Femur (tissue), 1 donor: ENCODE results near the gene HOXC10.

Source experiments
- DNase-seq: peaks from one replicate; pipeline ENCODE4 v3.0.0-alpha.2; 2017

HOXC10 gene

GRCh38 chr12:53977596-53978445 lies 7.1 kb upstream of the HOXC10 start:
- DNase-seq: no peak

- no peak for DNase-seq
These were observed 6.2 kb upstream of the HOXC10 start for GRCh38 chr12:53978477-53979356.

DNA sequence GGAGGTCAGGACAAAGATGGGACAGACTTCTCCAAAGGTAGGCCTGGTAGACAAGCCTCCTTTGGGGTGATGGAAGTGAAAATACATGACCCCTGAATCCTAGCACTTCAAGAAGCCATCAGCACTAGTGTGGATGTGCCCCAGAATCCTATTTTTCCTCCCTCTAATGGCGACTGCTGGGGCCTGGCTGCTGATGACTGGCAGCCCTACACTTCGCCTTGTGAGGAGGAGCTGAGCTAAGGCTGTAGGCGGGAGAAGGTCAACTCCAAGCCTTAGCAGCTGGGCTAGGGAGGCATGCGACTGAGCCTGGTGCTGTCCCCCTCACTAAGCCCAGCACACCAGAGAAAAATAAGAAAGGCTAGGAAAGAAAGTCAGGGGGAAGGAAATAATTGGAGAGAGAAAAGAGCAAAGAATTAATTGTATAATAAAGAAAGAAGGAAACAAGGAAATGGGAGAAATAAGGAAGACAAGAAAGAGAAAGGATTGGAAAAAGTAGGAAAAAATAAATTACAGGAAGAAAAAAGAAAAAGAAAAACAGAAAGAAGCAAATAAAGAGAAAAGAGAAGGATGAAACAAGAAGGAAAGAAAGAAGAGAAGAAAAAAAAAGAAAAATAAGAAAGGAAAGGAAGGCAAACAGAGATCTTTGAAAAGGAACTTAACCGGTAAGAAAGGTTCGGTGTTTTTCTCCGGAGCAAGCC lies 4.7 kb upstream of the HOXC10 start:
- DNase-seq: no peak

- DNase-seq: no peak
These were observed 4.0 kb upstream of the HOXC10 start for GRCh38 chr12:53980802-53981496.

GRCh38 chr12:53981634-53982565 lies 3.0 kb upstream of the HOXC10 start:
- DNase-seq: no peak

GRCh38 chr12:53982648-53983567 lies 2.0 kb upstream of the HOXC10 start:
- DNase-seq: no peak

GRCh38 chr12:53983568-53983949 lies 1.4 kb upstream of the HOXC10 start:
- DNase-seq: no peak

DNA sequence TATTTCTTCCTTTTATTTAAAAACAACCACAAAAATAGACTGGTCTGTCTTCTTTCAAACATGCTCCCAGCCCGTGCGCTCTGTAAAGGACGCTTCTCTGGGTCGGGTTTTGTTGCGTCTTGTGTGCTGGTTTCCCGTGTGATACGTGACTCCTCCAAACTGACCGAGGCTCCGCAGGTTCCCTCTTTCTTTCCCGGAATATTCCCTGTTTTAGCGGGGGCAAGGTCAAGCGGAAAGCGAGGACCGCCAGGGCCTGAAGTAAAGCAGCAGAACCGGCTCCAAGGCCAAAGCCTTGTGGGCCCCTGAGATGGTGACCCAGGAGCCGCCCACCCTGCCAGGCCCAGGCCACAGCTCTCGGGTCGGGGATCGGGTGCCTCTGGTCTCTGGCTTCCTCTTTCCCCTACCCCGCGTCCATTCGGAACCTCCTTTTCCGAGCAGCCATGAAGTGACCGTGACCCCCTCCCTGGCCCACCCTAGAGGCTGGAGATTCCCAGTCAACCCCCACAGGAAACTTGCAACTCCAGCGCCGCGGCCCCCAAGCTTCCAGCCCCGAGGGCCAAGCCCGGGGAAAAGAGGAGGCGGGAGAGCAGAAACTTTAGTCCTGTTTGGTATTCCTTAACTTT lies 885 bp upstream of the HOXC10 start:
- DNase-seq: no peak

DNA sequence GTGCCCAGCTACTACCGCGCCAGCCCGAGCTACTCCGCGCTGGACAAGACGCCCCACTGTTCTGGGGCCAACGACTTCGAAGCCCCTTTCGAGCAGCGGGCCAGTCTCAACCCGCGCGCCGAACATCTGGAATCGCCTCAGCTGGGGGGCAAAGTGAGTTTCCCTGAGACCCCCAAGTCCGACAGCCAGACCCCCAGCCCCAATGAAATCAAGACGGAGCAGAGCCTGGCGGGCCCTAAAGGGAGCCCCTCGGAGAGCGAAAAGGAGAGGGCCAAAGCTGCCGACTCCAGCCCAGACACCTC lies 697 bp downstream of the HOXC10 start:
- no peak for DNase-seq

GRCh38 chr12:53985994-53986685 lies 1.2 kb downstream of the HOXC10 start:
- no peak for DNase-seq

DNA sequence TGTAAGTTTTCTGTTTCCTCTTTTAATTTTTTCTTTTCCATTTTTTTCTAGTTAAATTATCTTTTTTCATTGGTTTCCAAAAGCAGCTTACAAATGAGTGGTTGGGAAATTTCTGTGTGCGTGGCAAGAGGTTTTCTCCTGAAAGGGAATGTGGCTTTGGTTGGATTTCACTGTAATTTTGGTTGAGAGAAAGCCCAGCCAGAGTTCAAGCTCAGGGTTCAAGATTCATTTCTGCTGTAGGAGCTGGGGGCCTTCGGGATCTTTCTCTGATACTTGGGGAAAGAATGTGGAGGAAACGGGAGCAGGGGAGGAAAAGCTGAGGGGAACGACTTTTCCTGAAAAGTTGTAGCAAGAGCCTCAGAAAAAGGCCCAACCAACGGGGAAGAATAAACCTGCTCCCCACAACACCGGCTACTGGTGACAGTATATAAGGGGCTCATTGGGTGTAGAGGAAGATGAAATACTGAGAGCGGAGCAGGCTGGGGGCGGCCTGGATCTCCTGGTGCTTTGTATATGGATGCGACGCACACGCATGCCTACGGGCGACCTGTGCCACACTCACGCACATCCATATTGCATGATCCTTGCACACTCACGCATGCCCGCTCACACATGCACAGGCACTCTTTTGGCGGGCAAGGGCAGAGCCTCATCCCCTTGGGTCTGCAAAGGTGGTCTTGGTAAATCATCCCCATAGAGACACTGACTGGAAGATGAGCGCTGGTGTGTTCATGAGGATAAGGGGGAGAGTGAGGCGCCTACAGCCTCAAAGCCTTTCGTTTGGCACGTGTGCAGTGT lies 1.9 kb downstream of the HOXC10 start:
- DNase-seq: no peak

DNA sequence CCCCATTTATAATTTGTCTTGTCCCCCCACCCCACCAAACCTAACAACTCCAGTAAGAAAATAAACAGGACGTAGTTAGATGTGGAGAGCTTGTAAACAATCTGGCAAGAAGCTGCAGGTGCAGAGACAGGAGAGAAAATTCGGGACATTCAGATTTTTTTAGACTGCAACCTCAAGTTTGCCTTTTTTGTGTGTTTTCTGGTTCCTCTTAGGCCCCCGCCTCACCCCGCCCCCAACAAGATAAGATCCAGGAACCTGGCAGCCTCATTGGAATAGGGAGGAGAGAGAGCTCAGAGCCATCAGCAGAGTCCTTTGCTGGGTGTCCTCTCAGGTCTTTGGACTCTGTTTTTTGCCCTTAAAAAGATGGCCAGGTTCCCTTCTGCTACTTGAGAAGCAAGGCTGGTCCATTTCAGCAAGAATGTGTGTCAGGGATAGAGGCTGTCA lies 2.9 kb downstream of the HOXC10 start:
- DNase-seq: no peak

DNA sequence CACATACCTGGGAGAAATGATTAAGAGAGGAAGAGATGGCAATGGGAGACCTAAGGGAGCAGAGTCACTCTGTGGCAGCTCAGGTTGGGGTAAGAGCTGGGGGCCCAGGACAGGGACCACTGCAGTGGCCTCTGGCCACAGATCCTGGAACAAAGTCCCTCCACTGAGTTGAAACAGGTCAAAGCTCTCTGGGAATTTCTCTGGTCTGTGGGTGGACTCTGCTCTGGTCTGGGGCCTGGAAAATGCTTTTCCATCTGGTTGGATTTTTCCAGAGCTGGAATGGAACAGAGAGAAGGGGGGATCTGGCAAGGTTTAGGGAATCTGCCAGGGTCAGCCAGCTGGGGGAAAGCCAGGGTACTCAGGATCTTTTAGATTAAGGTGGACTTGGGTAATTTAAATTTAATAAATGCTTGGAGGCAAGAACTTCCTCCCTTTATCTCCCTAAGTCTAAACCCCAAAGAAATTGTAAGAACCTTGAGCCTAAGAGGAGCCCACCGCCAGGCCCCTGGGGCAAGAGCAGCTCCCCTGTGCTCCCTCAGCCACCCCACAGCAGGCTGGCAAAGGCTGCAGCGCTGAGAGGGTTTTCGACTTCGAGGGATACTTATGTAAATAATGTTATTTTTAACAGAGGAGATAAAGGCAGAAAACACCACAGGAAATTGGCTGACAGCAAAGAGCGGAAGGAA lies 3.7 kb downstream of the HOXC10 start:
- DNase-seq: no peak

DNA sequence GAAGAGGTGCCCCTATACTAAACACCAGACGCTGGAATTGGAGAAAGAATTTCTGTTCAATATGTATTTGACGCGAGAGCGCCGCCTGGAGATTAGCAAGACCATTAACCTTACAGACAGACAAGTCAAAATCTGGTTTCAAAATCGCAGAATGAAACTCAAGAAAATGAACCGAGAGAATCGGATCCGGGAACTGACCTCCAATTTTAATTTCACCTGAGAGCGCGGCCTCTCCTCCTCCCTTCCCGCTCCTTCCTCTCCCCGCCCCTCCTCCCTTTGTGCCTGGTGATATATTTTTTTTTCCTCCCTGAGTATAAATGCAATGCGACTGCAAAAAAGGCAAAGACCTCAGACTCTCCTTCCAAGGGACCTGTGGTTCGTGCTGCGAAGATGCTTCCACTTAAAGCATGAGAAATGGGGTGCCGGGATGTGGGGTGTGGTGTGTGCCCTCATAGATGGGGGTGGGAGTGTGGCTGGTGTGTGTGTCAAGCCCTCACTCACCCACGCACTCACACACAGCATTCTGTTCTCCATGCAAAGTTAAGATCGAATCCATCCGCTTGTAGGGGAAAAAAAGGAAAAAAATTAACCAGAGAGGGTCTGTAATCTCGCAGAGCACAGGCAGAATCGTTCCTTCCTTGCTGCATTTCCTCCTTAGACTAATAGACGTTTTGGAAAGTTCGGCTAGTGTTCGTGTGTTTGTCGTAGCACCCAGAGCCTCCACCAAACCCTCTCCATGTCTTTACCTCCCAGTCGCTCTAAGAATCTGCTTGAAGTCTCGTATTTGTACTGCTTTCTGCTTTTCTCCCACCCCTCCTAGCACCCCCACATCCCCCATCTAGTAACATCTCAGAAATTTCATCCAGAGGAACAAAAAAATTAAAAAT lies 4.5 kb downstream of the HOXC10 start:
- peak; percentile 79 for DNase-seq

DNA sequence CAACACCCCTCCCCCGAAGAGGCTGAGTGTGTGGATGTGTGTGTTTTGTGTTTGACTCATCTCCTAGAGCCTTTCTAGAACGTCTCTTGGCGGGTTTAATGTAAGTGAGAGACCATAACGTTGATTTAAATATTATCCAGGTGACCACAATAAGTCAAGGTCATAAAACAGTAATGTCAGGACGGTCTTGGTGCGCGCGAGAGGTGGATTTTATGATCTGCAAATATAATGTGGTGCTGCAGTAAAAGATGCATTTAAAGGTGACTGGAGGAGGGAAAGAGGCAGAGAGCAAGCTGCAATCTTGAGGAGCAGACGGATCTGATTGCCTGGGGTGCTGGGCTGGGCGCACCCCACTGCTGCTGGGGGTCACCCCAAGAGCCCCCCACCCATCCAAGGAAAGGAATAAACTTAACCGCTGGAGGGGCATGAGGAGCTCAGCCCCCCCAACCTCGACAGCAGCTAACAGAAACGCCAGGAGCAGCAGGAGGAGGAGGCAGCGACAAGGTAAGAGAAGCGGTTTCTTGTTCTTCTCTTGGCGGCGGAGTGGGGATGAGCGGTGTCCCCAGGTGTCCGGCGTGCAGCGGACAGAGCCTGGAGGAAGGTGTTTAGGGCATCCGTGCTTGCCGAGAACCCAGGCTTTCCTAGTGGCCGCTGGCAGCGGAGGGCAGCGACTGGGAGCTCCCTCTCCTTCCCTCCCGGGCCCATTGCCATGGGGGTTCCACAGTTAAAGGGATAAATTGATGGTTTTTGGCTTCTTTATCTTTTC lies 5.5 kb downstream of the HOXC10 start:
- no peak for DNase-seq

DNA sequence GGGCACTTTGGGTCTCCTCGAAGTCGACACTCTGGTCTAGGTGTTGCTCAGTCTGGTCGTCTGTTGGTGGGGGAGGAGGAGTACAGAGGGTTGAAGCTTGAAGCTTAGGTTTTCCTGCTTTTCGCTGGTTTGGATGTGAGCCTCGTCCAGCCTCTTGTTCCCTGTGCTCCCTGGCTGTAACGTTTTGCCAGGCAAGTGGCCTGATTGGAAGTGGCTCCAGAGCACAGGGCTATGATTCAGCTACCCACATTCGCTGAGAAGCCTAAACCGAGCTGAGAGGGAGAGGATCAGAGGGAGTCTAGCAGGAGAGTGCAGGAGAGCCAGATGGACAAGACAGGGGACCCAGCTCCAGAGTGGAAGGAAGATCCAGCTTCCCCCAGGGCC lies 6.1 kb downstream of the HOXC10 start:
- peak; percentile 80 for DNase-seq
